Astrocyte of the spinal cord (primary cell): ENCODE measurements around the gene ICAM5.

Experiments
- DNase-seq: peaks from one replicate; pipeline ENCODE4 v3.0.0; 2011; ENCODE audit warnings: low read depth, low spot score
- H3K4me3 ChIP-seq: 2 replicates; pipeline ENCODE4 v1.5.1; 2011; ENCODE audit warnings: low read depth, mild to moderate bottlenecking, low read length, moderate library complexity
- in situ Hi-C: cut with HindIII; loops from 2 replicates; pipeline ENCODE4 v1.10.0; 2017; ENCODE audit warnings: low sequenced_read_pairs
- TF ChIP-seq, protein P1 (sequence below): IDR thresholded peaks from 2 replicates; pipeline ENCODE4 v1.5.1; 2012; ENCODE audit warnings: low read depth, mild to moderate bottlenecking, low read length, inconsistent platforms

Gene ICAM5

DNA sequence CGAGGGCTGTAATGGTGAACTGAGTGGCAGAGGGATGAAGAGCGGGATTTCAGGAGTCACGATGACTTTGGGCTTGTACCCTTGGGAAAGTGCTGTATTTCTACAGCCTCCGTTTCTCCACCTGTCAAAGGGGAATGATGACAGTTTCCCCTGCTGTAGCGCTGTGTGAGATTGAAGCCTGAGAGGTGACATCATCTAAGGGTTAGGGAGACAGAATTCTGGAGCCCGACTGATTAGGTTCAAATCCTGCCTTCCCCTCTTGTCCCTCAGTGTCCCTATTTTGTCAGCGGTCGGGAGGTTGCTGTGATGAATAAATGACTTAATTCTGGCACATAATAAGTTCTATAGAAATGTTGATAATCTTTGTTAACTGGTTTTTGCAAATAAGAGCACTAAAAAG is 37.0 kb upstream of the ICAM5 start:
- DNase-seq: no peak
- TF ChIP-seq, protein P1, sequence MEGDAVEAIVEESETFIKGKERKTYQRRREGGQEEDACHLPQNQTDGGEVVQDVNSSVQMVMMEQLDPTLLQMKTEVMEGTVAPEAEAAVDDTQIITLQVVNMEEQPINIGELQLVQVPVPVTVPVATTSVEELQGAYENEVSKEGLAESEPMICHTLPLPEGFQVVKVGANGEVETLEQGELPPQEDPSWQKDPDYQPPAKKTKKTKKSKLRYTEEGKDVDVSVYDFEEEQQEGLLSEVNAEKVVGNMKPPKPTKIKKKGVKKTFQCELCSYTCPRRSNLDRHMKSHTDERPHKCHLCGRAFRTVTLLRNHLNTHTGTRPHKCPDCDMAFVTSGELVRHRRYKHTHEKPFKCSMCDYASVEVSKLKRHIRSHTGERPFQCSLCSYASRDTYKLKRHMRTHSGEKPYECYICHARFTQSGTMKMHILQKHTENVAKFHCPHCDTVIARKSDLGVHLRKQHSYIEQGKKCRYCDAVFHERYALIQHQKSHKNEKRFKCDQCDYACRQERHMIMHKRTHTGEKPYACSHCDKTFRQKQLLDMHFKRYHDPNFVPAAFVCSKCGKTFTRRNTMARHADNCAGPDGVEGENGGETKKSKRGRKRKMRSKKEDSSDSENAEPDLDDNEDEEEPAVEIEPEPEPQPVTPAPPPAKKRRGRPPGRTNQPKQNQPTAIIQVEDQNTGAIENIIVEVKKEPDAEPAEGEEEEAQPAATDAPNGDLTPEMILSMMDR: no peak
- peak overlapping the region; percentile 96 for H3K4me3 ChIP-seq
- in situ Hi-C loops: no loop called here

DNA sequence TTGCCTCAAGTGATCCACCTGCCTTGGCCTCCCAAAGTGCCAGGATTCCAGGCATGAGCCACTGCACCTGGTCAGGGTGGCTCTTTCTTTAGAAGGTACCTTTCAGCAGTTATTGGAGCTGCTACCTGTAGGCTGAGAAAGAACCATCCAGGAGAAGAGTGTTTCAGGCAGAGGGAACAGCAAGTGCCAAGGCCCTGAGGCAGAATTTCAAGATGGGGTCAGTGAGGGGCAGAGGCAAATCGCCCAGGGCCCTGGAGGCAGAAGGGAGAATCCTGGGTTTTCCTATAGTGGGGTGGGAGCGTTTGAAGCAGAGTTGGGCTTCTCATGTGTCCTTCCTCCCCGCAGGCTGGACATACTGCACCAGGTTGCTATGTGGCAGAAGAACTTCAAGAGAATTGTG is 35.5 kb upstream of the ICAM5 start:
- in situ Hi-C loops: no loop called here

DNA sequence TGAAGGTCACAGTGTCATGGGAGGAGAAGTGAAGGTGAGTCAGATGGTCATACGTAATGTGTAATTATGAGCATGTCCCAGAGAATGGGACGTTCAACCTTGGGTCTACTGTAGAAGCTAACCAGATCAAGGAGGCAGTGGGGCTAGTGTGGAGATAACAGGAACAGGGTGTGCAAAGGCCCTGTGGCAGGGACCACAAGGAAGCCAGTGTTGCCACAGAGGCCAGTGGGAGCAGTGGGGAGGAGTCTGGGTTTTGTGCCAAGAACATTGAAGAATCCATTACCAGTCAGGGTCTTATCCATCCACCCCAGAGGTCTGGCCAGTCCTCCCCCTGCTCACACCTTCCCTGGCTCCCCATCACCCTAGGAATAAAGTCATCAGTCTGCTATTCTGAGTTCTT is 34.4 kb upstream of the ICAM5 start:
- in situ Hi-C loops: no loop called here
- H3K4me3 ChIP-seq: no peak overlapping the region
- no peak for DNase-seq
- TF ChIP-seq, protein P1: no peak

More for the DNA sequence above, 35.5 kb upstream of the ICAM5 start:
- TF ChIP-seq, protein P1: no peak
- no peak overlapping the region for H3K4me3 ChIP-seq
- DNase-seq: no peak

- H3K4me3 ChIP-seq: no peak overlapping the region
- in situ Hi-C loops: no loop called here
- TF ChIP-seq, protein P1: no peak
- DNase-seq: no peak
These were observed 33.2 kb upstream of the ICAM5 start for GRCh38 chr19:10256551-10256950.

DNA sequence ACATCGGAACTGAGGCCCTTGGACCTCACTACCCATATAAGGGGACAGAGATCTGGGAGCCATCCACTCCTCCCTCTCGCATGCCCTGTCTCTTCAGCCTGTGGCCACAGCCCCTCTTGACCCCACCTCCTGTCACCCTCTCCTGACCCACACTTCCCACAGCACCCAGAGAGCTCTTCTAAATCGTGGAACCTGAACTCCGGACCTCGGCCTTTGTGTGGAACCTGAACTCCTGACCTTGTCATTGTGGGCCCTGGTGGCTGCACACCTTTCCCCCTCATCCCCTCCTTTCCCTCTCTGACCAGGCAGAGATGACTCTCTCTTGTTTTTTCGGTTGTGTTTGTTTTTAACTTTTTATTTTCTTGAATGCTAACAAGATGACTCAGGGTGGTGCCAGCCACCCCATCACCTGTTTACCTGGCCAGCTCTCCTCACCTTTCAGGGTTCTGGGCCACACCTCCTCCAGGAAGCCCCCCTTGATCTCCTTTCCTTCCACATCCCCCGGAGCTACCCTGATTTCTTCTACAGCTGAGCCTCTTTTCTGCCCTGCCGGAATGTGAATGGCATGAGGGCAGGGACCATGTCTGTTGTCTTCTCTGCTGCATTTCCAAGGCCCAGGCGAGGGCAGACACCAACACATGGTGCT is 32.7 kb upstream of the ICAM5 start:
- DNase-seq: no peak
- TF ChIP-seq, protein P1: no peak
- in situ Hi-C loops: no loop called here
- H3K4me3 ChIP-seq: no peak overlapping the region

DNA sequence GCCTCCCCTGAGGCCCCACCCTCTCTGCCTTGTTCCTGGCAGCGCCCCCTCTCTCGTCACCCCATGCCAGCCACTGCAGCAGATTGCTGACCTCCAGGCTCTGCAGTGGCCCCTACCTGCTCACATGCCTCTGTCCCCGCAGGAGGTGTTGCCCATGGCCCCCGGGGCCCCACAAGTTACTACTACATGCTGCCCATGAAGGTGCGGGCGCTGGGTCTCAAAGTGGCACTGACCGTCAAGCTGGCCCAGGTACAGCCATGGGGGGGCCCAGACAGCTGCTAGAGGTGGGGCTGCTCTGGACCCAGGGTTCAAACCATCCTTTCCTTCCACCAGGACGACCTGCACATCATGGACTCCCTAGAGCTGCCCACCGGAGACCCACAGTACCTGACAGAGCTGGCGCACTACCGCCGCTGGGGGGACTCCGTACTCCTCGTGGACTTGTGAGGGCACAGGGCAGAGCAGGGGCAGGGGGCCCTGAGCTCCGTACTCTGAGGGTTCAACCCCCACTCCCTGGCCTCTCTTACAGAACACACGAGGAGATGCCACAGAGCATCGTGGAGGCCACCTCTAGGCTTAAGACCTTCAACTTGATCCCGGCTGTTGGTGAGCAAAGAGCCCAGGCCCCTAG is 31.6 kb upstream of the ICAM5 start:
- H3K4me3 ChIP-seq: no peak overlapping the region
- no peak for DNase-seq
- TF ChIP-seq, protein P1: no peak
- in situ Hi-C loops: no loop called here
